ENCODE results near the gene ITGAL.

Gene ITGAL

GRCh38 chr16:30437511-30438046 lies 35.0 kb upstream of the ITGAL start:
- TF ChIP-seq, protein P1, sequence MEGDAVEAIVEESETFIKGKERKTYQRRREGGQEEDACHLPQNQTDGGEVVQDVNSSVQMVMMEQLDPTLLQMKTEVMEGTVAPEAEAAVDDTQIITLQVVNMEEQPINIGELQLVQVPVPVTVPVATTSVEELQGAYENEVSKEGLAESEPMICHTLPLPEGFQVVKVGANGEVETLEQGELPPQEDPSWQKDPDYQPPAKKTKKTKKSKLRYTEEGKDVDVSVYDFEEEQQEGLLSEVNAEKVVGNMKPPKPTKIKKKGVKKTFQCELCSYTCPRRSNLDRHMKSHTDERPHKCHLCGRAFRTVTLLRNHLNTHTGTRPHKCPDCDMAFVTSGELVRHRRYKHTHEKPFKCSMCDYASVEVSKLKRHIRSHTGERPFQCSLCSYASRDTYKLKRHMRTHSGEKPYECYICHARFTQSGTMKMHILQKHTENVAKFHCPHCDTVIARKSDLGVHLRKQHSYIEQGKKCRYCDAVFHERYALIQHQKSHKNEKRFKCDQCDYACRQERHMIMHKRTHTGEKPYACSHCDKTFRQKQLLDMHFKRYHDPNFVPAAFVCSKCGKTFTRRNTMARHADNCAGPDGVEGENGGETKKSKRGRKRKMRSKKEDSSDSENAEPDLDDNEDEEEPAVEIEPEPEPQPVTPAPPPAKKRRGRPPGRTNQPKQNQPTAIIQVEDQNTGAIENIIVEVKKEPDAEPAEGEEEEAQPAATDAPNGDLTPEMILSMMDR (conservative IDR thresholded peaks at IDR 0.05; ENCODE audit: low read length): no peak
- DNase-seq (ENCODE audit: low read depth): no peak
- H3K4me3 ChIP-seq (ENCODE audit: low read length): no peak overlapping the region

- H3K4me3 ChIP-seq (ENCODE audit: low read length): no peak overlapping the region
- no peak for DNase-seq (ENCODE audit: low read depth)
Measured at GRCh38 chr16:30438835-30439234, 33.7 kb upstream of the ITGAL start.

DNA sequence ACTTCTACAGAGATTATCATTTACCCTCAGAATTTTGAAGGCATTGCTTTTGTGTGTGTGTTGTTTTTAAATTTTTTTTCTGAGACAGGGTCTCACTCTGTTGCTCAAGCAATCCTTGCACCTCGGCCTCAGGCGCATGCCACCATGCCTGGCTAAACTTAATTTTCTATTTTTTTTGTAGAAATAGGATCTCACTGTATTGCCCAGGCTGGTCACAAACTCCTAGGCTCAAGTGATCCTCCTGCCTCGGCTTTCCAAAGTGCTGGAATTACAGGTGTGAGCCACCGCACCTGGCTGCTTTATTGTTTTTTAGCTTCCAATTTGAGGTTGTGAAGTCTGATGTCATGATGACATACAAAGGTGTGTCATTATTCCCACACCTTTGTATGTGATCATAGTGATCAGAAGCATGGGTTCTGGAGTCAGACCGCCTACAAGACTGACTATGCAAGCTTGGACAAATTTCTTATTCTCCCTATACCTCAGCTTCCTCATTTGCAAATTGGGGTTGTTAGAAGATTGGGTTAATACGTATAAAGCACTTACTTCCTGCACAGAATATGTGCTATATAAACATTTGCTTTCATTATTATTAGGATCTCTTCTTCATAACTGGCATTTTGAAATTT lies 32.7 kb upstream of the ITGAL start:
- no peak overlapping the region for H3K4me3 ChIP-seq (ENCODE audit: low read length)
- no peak for DNase-seq (ENCODE audit: low read depth)
- TF ChIP-seq, protein P1 (conservative IDR thresholded peaks at IDR 0.05; ENCODE audit: low read length): no peak

More at GRCh38 chr16:30438835-30439234, 33.7 kb upstream of the ITGAL start:
- TF ChIP-seq, protein P1 (conservative IDR thresholded peaks at IDR 0.05; ENCODE audit: low read length): no peak

GRCh38 chr16:30443631-30444030 lies 28.9 kb upstream of the ITGAL start:
- TF ChIP-seq, protein P1 (conservative IDR thresholded peaks at IDR 0.05; ENCODE audit: low read length): no peak
- no peak for DNase-seq (ENCODE audit: low read depth)
- no peak overlapping the region for H3K4me3 ChIP-seq (ENCODE audit: low read length)

DNA sequence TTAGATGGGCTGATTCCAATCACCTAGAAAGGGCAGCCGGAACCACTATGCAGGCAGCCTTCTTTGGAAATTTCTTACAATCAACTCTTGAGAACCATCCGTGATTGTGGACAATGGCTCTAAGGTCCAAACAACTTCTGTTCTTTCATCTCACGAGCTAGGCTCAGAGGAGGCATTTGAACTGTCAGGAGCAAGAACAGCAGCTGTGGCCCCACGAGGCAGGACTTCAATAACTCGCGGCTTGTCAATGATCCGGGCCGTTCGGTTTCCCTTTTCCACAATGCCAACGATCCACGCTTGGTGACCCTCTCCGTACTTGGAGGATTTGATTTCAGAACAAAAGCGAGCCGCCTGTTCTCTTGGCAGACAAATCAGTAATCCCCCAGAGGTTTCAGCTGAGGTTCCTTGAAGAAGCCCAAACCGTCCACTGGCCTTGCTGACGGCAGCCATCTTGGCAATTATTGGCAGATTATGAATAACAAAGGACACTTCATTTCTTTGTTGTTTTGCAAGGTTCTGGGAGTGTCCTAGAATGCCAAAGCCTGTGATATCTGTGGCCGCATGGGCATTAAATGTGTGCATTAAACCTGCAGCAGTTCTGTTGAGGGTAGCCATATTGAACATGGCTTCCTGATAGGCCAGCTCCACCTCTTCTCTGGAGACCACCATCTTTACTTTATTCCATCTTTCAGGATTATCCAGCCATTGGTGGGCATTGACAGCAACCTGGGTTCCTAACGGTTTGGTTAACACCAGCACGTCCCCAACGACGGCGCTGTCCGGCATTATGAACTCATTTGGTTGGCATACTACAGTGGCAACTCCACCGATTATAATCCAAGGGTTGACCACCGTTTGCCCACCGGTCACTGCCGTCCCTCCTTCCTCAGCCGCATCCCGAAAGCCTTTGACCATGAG lies 28.1 kb upstream of the ITGAL start:
- TF ChIP-seq, protein P1 (conservative IDR thresholded peaks at IDR 0.05; ENCODE audit: low read length): no peak
- no peak for DNase-seq (ENCODE audit: low read depth)
- H3K4me3 ChIP-seq (ENCODE audit: low read length): peak overlapping the region; percentile 84

- no peak for DNase-seq (ENCODE audit: low read depth)
- peak overlapping the region; percentile 84 for H3K4me3 ChIP-seq (ENCODE audit: low read length)
- TF ChIP-seq, protein P1 (conservative IDR thresholded peaks at IDR 0.05; ENCODE audit: low read length): no peak
Measured at GRCh38 chr16:30445149-30445407, 27.5 kb upstream of the ITGAL start.
